ENCODE results near the gene CRYGS.
"Not testable (repeated sequence)": the region's sequence is repeated elsewhere in the genome, so short reads cannot be mapped to it uniquely, and the experiment has no call there.

CRYGS gene

DNA sequence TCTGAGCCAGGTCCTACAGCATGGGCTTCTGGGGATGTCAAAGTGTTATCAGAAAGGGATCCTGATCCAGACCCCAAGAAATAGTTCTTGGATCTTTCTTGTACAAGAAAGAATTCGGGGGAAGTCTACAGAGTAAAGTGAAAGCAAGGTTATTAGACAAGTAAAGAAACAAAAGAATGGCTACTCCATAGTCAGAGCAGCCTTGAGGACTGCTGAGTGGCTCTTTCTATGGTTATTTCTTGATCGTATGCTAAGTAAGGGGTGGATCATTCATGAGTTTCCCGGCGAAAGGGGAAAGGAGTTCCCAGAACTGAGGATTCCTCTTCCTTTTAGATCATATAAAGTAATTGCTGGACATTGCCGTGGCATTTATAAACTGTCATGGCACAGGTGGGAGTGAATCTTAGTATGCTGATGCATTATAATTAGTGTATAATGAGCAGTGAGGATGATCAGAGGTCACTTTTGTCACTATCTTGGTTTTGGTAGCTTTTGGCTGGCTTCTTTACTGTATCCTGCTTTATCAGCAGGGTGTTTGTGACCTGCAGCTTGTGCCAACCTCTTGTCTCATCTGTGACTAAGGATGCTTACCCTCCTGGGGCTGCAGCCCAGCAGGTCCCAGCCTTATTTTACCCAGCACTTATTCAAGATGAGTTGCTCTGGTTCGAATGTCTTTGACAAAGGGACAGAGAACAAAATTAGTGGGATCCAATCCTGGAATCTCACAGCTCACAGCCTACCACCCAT is 41.0 kb downstream of the CRYGS start:
- Histone ChIP-seq H3K27ac (ENCODE audit: poor library complexity, severe bottlenecking) (no peak overlapping the region), H3K4me3 (ENCODE audit: severe bottlenecking) (no peak overlapping the region), H3K4me1 (ENCODE audit: insufficient read depth, poor library complexity, severe bottlenecking) (no peaks in the 10 kb centered on the region), H3K36me3 (ENCODE audit: low read depth) (no peaks in the 10 kb centered on the region), H3K27me3 (ENCODE audit: insufficient read depth, poor library complexity, severe bottlenecking) (no peaks in the 10 kb centered on the region), H3K9me3 (ENCODE audit: severe bottlenecking) (no peaks in the 10 kb centered on the region)
- TF ChIP-seq, protein P1, sequence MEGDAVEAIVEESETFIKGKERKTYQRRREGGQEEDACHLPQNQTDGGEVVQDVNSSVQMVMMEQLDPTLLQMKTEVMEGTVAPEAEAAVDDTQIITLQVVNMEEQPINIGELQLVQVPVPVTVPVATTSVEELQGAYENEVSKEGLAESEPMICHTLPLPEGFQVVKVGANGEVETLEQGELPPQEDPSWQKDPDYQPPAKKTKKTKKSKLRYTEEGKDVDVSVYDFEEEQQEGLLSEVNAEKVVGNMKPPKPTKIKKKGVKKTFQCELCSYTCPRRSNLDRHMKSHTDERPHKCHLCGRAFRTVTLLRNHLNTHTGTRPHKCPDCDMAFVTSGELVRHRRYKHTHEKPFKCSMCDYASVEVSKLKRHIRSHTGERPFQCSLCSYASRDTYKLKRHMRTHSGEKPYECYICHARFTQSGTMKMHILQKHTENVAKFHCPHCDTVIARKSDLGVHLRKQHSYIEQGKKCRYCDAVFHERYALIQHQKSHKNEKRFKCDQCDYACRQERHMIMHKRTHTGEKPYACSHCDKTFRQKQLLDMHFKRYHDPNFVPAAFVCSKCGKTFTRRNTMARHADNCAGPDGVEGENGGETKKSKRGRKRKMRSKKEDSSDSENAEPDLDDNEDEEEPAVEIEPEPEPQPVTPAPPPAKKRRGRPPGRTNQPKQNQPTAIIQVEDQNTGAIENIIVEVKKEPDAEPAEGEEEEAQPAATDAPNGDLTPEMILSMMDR (IDR thresholded peaks at IDR 0.05; ENCODE audit: poor library complexity, severe bottlenecking), result no peak
- no peak for ATAC-seq (ENCODE audit: low read depth)
- DNase-seq (ENCODE audit: low spot score), result no peak

DNA sequence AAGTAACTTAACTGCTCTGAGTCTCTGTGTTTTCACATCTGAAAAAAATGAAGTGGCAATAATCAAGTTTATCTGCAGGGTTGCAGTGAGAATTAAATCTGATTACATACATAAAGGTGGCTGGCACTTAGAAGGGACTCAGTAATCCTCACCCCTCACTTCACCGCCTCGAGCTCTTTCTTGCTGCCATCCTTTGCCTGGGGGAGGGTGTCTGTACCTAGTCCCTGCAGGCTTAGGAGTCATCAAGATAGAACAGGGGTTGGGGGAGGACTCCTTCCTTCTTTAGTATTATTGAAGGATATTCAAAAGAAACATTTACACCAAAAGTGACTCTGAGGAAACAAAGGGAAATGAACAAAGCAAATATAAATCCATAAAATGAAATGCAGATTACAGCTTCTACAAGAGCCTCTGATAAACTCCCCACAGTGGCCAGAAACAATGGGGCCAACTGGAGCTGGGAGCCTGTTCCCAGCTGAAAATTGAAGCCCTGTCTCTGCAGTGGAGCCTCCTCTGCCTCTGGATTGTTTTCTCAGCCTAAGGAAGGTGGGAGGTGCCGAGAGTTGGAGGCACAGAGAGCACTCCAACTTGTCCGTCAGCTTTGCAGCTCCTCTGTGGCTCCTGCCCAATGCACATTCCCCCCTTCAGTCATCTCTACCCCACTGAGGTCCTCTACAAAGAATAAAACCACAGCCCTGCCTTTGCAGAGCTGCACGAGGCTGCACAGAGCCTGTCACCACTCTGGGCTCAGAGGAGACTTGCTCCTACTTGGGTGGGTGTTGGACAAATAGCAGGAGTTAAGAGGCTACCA is 41.8 kb downstream of the CRYGS start:
- no peaks in the 10 kb centered on the region for H3K4me1 ChIP-seq (ENCODE audit: insufficient read depth, poor library complexity, severe bottlenecking)
- H3K9me3 ChIP-seq (ENCODE audit: severe bottlenecking), result no peaks in the 10 kb centered on the region
- H3K27me3 ChIP-seq (ENCODE audit: insufficient read depth, poor library complexity, severe bottlenecking), result no peaks in the 10 kb centered on the region
- ATAC-seq (ENCODE audit: low read depth) (no peak), DNase-seq (ENCODE audit: low spot score) (no peak)
- H3K36me3 ChIP-seq (ENCODE audit: low read depth), result no peaks in the 10 kb centered on the region
- no peak overlapping the region for H3K27ac ChIP-seq (ENCODE audit: poor library complexity, severe bottlenecking)
- TF ChIP-seq, protein P1 (IDR thresholded peaks at IDR 0.05; ENCODE audit: poor library complexity, severe bottlenecking), result no peak
- H3K4me3 ChIP-seq (ENCODE audit: severe bottlenecking), result no peak overlapping the region

DNA sequence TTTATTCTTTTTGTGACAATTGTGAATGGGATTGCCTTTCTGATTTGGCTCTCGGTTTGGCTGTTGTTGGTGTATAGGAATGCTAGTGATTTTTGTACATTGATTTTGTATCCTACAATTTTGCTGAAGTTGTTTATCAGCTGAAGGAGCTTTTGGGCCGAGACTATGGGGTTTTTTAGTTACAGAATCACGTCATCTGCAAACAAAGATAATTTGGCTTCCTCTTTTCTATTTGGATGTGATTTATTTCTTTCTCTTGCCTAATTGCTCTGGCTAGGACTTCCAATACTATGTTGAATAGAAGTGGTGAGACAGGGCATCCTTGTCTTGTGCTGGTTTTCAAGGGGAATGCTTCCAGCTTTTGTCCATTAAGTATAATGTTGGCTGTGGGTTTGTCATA is 44.2 kb downstream of the CRYGS start:
- H3K9me3 ChIP-seq (ENCODE audit: severe bottlenecking); DNase-seq (ENCODE audit: low spot score); H3K27me3 ChIP-seq (ENCODE audit: insufficient read depth, poor library complexity, severe bottlenecking); ATAC-seq (ENCODE audit: low read depth); H3K27ac ChIP-seq (ENCODE audit: poor library complexity, severe bottlenecking); H3K4me1 ChIP-seq (ENCODE audit: insufficient read depth, poor library complexity, severe bottlenecking); H3K36me3 ChIP-seq (ENCODE audit: low read depth); H3K4me3 ChIP-seq (ENCODE audit: severe bottlenecking): not testable (repeated sequence)

DNA sequence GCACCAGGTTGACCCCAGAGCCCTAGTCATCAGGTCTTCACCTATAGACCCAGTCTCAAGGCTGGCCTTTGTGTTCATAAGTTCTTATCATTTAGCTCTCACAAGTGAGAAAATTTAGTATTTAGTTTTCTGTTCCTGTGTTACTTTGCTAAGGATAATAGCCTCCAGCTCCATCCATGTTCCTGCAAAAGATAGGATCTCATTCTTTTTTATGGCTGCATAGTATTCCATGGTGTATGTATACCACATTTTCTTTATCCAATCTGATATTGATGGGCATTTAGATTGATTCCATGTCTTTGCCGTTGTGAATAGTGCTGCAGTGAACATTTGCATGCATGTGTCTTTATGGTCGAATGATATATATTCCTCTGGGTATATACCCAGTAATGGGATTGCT is 46.2 kb downstream of the CRYGS start:
- H3K27me3 ChIP-seq (ENCODE audit: insufficient read depth, poor library complexity, severe bottlenecking); ATAC-seq (ENCODE audit: low read depth); H3K4me3 ChIP-seq (ENCODE audit: severe bottlenecking); H3K4me1 ChIP-seq (ENCODE audit: insufficient read depth, poor library complexity, severe bottlenecking); H3K27ac ChIP-seq (ENCODE audit: poor library complexity, severe bottlenecking); H3K36me3 ChIP-seq (ENCODE audit: low read depth); H3K9me3 ChIP-seq (ENCODE audit: severe bottlenecking); DNase-seq (ENCODE audit: low spot score): not testable (repeated sequence)

DNA sequence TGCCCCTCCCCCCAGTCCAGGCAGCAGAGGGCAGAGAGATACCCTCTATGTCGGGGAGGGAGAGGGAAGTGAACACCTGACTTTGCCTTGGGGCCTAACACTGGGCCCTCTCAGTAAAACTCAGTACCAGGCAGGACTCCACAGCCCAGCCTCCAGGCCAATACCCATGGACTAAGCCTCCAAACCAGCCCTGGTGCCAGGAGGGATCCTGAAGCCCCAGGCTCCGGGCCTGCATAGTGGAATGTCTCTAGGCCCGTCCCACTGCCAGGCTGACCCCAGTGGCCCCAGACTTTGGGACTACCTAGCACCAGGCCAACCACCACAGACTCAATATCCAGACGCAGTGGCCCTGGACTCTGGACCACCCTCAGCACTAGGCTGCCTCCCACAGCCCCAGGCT is 46.6 kb downstream of the CRYGS start:
- H3K27me3 ChIP-seq (ENCODE audit: insufficient read depth, poor library complexity, severe bottlenecking), result no peaks in the 10 kb centered on the region
- no peaks in the 10 kb centered on the region for H3K4me1 ChIP-seq (ENCODE audit: insufficient read depth, poor library complexity, severe bottlenecking)
- H3K36me3 ChIP-seq (ENCODE audit: low read depth), result no peaks in the 10 kb centered on the region
- DNase-seq (ENCODE audit: low spot score), result no peak
- no peak overlapping the region for H3K4me3 ChIP-seq (ENCODE audit: severe bottlenecking)
- TF ChIP-seq, protein P1 (IDR thresholded peaks at IDR 0.05; ENCODE audit: poor library complexity, severe bottlenecking), result no peak
- no peak for ATAC-seq (ENCODE audit: low read depth)
- no peak overlapping the region for H3K27ac ChIP-seq (ENCODE audit: poor library complexity, severe bottlenecking)
- H3K9me3 ChIP-seq (ENCODE audit: severe bottlenecking), result no peaks in the 10 kb centered on the region

Measured in RWPE2 (cell line).